HG03066 (cell line): ENCODE measurements around the gene SFXN1.
A peak's percentile ranks its signal among the peaks of the same experiment; 100 is the strongest.
"Not testable (repeated sequence)": the region's sequence is repeated elsewhere in the genome, so short reads cannot be mapped to it uniquely, and the experiment has no call there.

Experiments used
- ATAC-seq: cut with Tn5 transposase; IDR thresholded peaks from one replicate; pipeline ENCODE4 v1.9.1; 2021; ENCODE audit warnings: low read depth; ENCODE audit not compliant: unreplicated experiment

Gene SFXN1, protein sequence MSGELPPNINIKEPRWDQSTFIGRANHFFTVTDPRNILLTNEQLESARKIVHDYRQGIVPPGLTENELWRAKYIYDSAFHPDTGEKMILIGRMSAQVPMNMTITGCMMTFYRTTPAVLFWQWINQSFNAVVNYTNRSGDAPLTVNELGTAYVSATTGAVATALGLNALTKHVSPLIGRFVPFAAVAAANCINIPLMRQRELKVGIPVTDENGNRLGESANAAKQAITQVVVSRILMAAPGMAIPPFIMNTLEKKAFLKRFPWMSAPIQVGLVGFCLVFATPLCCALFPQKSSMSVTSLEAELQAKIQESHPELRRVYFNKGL

GRCh38 chr5:175478384-175479124 is at the start of gene SFXN1:
TSS of gene SFXN1 (plus strand) at chr5:175478560. CDS start at chr5:175492104, 13,544 bp downstream.
- ATAC-seq = peak; percentile 83

- no peak for ATAC-seq
Observed at GRCh38 chr5:175434800-175435199, 43.6 kb upstream of the SFXN1 start.

DNA sequence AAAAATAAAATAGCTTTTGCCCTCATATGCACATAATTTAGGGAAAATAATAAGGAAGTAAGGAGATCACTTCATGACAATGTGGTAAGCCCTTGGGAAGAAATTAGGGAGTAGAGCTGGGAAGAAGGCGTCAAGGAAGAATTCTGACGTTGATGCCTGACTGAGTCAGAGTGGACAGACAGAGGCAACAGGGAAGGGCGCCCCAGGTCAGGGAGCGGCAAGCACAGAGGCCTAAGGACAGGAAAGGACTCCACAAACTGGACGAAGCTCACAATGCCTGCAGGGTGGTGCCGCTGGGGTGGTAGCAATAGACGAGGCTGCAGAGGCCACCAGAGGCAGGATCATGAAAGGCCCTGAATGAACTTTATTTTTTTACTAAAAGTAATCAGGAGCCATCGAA is 42.0 kb upstream of the SFXN1 start:
- ATAC-seq = no peak

DNA sequence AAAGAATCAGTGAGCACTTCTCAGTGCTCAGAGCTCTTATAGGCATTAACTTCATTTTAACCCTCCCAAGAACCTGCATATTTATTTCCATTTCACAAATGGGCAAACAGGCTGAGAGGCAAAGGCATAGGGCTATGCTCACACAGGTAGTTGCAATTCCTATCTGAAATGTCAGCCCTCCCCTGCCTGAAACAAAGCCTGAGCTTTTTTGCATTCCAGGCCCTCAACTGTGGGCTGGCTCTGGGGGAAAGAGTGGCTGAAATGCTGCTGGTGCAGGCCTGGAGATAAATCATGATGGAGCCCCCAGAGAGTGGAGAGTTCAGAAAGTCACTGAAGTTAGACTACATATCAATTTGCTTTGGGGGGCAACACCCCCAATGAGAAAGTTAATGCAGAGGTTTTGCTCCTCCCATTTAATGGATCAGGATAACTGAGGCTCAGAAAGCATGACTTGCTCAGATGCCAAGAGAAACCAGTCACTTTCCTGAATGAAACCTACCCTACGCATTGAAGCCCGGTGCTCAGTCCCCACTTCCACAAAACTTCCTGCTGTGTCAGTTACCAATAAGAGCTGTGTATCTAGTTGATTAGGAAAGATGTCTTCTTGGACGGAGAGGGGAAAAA is 40.0 kb upstream of the SFXN1 start:
- no peak for ATAC-seq

DNA sequence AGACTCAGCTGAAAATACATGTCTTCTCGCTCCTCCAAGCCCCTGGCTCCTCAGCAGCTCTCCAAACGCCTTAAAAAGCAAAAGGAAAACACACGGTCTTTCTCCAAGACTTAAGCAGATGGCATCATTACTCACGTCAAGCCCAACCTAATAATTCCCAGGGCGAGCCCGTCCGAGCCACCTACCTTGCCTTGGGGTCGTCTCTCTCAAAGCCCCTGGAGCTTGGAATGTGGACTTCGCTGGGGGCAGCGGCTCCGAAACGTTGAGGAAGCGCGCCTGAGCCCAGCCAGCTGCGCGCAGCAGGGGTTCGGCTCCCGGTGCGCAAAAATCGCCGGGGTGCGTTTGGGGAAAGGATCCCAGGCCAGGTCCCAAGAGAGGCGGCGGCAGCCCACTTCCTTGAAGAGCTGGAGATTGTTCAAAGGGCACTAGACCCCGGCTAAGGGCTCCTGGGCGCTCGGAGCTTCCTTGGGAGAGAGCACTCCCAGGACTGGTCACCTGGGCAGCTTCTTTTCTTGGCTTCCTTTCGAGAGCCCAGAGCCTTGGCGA is 34.8 kb upstream of the SFXN1 start:
- no peak for ATAC-seq

- ATAC-seq = no peak
Observed at GRCh38 chr5:175444060-175444904, 34.1 kb upstream of the SFXN1 start, which contains the start of gene DRD1. TSS of gene DRD1 (minus strand) at chr5:175444182. CDS start at chr5:175443099, 1,083 bp downstream.

- no peak for ATAC-seq
Observed at GRCh38 chr5:175444905-175445456, 33.4 kb upstream of the SFXN1 start.

GRCh38 chr5:175446378-175446777 is 32.0 kb upstream of the SFXN1 start:
- not testable (repeated sequence) for ATAC-seq

GRCh38 chr5:175447571-175447970 is 30.8 kb upstream of the SFXN1 start:
- ATAC-seq = no peak

GRCh38 chr5:175448276-175448675 is 30.1 kb upstream of the SFXN1 start:
- no peak for ATAC-seq

- ATAC-seq = no peak
Observed at GRCh38 chr5:175452166-175452565, 26.2 kb upstream of the SFXN1 start.

- ATAC-seq = not testable (repeated sequence)
Observed at GRCh38 chr5:175454338-175454737, 24.0 kb upstream of the SFXN1 start.

GRCh38 chr5:175456105-175456742 is 22.1 kb upstream of the SFXN1 start:
- no peak for ATAC-seq

DNA sequence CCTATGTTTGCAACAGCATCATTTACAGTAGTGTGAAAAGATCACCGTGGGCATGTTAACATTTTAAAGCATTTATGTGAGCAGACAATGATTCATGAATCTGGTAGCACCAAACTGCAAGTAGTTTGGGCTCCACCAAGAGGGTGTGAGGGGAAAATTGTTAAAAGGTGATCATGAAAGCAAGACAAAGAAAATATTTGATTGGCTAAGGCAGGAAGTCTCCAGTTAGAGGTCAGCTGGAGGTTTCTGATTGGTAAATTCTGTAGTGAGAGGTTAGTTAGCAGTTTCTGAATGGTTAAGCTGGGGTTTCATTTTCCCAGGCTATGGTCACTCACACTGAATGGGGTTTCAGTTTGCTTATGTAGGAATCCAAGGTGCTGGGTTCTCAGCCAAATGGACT is 20.9 kb upstream of the SFXN1 start:
- ATAC-seq = peak; percentile 90

DNA sequence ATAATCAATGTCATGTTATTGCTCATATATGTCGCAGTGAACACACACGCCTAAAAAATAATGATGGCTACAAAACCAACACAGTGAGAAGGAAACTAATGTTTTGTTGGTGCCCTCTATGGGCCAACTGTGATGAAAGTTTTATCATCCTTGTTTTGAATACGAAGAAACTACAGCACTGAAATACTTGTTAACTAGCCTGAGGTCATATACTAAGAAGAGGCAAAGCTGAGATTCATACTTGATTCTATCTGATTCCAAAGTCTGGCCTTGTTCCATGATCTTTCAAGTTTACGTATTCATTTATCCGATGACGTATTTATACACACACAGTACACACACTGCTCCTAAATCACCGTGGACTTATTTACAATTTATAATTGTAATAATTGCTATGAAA is 18.2 kb upstream of the SFXN1 start:
- no peak for ATAC-seq

DNA sequence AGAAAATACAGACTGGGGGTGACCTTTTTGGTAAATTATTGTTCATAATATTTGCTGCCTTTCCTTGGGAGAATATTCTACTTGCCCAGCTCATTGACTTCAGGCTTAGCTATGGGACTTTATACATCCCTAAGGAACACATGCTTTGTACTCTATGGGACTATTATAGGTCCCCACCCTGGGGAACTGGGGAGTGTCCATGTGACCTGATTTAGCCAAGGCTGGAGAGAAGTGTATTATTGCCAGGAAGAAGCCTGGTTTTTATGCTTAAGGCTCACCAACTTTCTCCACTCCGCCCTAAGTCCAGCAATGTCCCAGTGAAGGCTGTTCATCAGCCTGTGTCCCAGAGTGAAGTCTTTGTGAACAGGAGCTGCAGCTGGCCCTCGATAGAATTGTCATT is 17.8 kb upstream of the SFXN1 start:
- no peak for ATAC-seq

DNA sequence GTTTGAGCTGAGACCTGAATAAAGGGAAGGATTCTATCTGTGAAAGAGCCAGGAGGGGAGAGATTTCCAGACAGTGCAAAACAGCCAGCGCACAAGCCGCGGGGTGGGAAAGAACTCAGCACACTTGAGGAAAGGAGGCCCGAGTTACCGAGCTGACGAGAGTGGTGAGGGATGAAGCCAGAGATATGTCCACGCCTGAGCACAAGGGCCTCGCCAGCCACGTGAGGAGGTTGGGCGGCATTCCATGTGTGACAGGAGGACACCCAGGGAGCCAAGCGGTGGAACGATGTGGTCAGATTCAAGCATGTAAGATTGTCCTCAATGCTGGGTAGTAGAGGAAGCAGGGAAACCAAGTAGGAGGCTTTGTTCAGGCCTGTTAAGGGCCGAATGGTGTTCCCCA is 17.0 kb upstream of the SFXN1 start:
- no peak for ATAC-seq

DNA sequence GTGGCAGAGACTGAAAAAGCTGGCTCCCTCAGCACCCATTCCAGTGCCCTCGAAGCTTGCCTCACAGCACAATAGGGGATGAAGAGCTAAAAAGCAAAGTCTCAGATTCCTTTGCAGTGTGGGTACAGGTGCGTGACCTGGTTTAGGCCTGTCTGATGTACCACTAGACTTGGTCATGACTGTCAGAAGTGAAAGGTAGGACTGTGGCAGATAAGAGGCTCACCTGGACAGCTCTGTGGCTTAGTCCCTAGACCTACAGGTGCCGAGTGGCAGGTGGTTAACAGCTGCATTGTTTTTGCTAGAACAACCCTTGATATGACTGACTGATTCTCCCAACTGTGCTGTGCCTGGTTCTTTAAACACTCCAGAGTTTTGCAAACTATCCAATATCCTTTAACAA is 14.7 kb upstream of the SFXN1 start:
- no peak for ATAC-seq

GRCh38 chr5:175464074-175464941 is 14.1 kb upstream of the SFXN1 start:
- peak; percentile 99 for ATAC-seq
